Measurements from ENCODE around the gene ZNF385B. TPM values are rescaled to one million over a fixed set of nuclear protein-coding genes. Genes with fewer than 3 reads are reported as not detected.

The ZNF385B gene
- polyA plus RNA-seq, 1 donor (not counting 4 experiments of a cell fraction or from before 2014, with no cell fraction given), result 0.17 TPM

GRCh38 chr2:179818546-179818945 lies 42.9 kb downstream of the ZNF385B start:
- no peak for FAIRE-seq
- Histone ChIP-seq H3K4me3 (ENCODE audit: control insufficient read depth in 2 of 3, extremely low read depth in 1 of 3, insufficient read depth in 2 of 3, low read depth in 1 of 3, low read length in 3 of 3) (no peak overlapping the region), H3K4me1 (ENCODE audit: control insufficient read depth, extremely low read depth, insufficient read depth, low read length) (no peaks in the 10 kb centered on the region), H3K9me3 (ENCODE audit: control insufficient read depth, low read depth, low read length) (no peaks in the 10 kb centered on the region), H3K27me3 (ENCODE audit: control insufficient read depth, extremely low read depth, insufficient read depth, low read length) (no peaks in the 10 kb centered on the region), H3K36me3 (ENCODE audit: control insufficient read depth in 2 of 2, extremely low read depth in 1 of 2, insufficient read depth in 2 of 2, low read length in 2 of 2) (no peaks in the 10 kb centered on the region), H3K9ac (ENCODE audit: control insufficient read depth, extremely low read depth, insufficient read depth, low read length) (no peak overlapping the region), H3K4me2 (ENCODE audit: control insufficient read depth, extremely low read depth, insufficient read depth, low read depth, low read length) (no peak overlapping the region), H3K27ac (ENCODE audit: control insufficient read depth, insufficient read depth, low read length) (no peak overlapping the region), H3K9me1 (ENCODE audit: control insufficient read depth, extremely low read depth, insufficient read depth, low read length) (no peaks in the 10 kb centered on the region), H3K79me2 (ENCODE audit: control insufficient read depth, insufficient read depth, low read length) (no peaks in the 10 kb centered on the region), H4K20me1 (ENCODE audit: control insufficient read depth, extremely low read depth, insufficient read depth, low read length) (no peaks in the 10 kb centered on the region), H2AFZ (ENCODE audit: control insufficient read depth, low read length) (no peak overlapping the region)
- dilution Hi-C loops (cut with MboI; ENCODE audit: extremely low pct_ligation_motif_present, low sequenced_read_pairs), result no loop called here
- TF ChIP-seq EZH2 (IDR thresholded peaks at IDR 0.05; ENCODE audit: low read length) (no peak), CTCF (optimal IDR thresholded peaks at IDR 0.05 in 1 of 3, IDR thresholded peaks at IDR 0.05 in 1 of 3, conservative IDR thresholded peaks at IDR 0.05 in 1 of 3; ENCODE audit: extremely low read depth in 1 of 3, insufficient read depth in 2 of 3, low read length in 3 of 3) (no peak)
- DNase-seq (ENCODE audit: low read depth, low spot score), result no peak

- no peak for FAIRE-seq
- dilution Hi-C loops (cut with MboI; ENCODE audit: extremely low pct_ligation_motif_present, low sequenced_read_pairs), result no loop called here
- Histone ChIP-seq H3K27me3 (ENCODE audit: control insufficient read depth, extremely low read depth, insufficient read depth, low read length) (no peaks in the 10 kb centered on the region), H3K4me3 (ENCODE audit: control insufficient read depth in 2 of 3, extremely low read depth in 1 of 3, insufficient read depth in 2 of 3, low read depth in 1 of 3, low read length in 3 of 3) (no peak overlapping the region), H4K20me1 (ENCODE audit: control insufficient read depth, extremely low read depth, insufficient read depth, low read length) (no peaks in the 10 kb centered on the region), H3K9ac (ENCODE audit: control insufficient read depth, extremely low read depth, insufficient read depth, low read length) (no peak overlapping the region), H3K36me3 (ENCODE audit: control insufficient read depth in 2 of 2, extremely low read depth in 1 of 2, insufficient read depth in 2 of 2, low read length in 2 of 2) (no peaks in the 10 kb centered on the region), H3K79me2 (ENCODE audit: control insufficient read depth, insufficient read depth, low read length) (no peaks in the 10 kb centered on the region), H3K27ac (ENCODE audit: control insufficient read depth, insufficient read depth, low read length) (no peak overlapping the region), H3K4me2 (ENCODE audit: control insufficient read depth, extremely low read depth, insufficient read depth, low read depth, low read length) (no peak overlapping the region), H2AFZ (ENCODE audit: control insufficient read depth, low read length) (no peak overlapping the region), H3K4me1 (ENCODE audit: control insufficient read depth, extremely low read depth, insufficient read depth, low read length) (no peaks in the 10 kb centered on the region), H3K9me1 (ENCODE audit: control insufficient read depth, extremely low read depth, insufficient read depth, low read length) (no peaks in the 10 kb centered on the region), H3K9me3 (ENCODE audit: control insufficient read depth, low read depth, low read length) (no peaks in the 10 kb centered on the region)
- no peak for DNase-seq (ENCODE audit: low read depth, low spot score)
- TF ChIP-seq CTCF (optimal IDR thresholded peaks at IDR 0.05 in 1 of 3, IDR thresholded peaks at IDR 0.05 in 1 of 3, conservative IDR thresholded peaks at IDR 0.05 in 1 of 3; ENCODE audit: extremely low read depth in 1 of 3, insufficient read depth in 2 of 3, low read length in 3 of 3) (no peak), EZH2 (IDR thresholded peaks at IDR 0.05; ENCODE audit: low read length) (no peak)
Measured at GRCh38 chr2:179817181-179817841, 44.1 kb downstream of the ZNF385B start.
